ENCODE results near the gene EFEMP2. TPM values are rescaled to one million over a fixed set of nuclear protein-coding genes. Genes with fewer than 3 reads are reported as not detected.

EFEMP2 gene
- total RNA-seq, 1 experiment from 2014 or later = 2.8 TPM

DNA sequence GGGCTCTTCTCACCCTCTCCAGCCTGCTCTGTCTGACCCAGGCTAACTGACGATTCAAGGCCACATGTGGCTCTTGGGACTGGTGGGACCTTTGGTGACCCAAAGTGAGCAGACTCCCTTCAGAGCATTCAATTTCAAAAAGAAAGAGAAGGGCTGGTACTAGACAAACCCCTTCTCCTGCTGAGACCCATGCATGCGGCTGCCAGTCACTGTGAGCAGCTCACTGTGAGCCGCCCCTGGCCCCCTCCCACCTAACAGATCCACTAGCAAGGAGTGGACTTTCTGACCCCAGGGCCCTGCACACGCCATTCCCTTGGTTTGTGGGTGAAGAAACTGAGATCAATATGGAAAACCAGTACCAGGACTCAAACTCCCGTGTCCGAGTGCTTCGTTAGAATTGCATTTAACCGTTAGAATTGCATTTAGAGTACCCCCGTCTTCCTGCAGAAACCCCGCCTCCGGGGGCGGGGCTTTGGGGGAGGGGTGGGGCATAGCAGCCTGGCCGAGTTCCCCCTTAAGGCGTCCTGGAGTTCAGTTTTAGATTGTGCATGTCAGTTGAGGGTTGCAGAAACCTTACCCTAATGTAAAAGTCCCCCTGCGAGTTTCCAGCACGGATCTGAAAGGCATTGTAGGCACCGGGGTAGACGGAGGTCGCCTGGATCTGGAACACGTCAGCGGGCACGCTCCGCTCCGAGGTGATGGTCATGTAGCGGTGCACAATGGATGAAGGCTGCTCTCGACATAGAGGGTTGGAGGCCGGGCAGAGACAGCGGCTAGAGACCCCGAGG is 5.1 kb downstream of the EFEMP2 start:
- no peak for DNase-seq (ENCODE audit: extremely low read depth, low read depth)

DNA sequence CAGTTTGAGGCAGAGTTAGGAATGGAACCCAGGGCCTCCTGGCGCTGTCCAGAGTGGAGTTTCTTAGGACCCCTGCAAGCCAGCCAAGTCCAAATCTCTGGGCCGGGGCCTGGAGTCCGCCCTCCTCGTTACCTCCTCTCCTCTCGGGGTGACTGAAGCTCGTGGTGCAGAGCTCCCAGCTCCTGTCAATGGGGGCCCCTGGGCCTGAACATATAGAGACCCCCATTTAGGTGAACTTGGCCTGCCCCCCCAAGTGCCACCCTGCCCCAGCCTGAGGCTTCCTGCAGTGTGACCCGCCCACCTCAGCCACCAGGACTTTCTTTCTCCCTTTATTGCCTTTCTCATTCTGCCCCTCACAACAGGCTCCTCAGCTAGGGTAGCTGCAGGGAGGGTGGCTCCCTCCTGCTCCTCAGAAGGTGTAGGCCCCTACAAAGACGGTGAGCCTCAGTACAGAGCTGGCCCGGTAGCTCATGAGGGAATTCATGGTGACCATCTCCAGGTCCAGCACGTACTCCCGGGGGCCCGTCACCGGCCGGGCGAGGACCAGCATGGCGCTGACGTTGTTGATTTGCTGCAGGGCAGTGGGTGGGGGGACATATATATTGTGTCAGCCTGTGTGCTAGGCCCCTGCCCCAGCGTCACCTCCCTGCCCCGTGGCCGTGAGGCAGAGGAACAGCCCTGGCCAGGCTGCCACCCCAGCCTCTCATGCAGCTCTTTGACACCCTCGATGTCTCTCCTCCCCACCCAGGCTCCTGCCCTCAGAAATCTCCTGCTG is 5.9 kb downstream of the EFEMP2 start:
- no peak for DNase-seq (ENCODE audit: extremely low read depth, low read depth)

DNA sequence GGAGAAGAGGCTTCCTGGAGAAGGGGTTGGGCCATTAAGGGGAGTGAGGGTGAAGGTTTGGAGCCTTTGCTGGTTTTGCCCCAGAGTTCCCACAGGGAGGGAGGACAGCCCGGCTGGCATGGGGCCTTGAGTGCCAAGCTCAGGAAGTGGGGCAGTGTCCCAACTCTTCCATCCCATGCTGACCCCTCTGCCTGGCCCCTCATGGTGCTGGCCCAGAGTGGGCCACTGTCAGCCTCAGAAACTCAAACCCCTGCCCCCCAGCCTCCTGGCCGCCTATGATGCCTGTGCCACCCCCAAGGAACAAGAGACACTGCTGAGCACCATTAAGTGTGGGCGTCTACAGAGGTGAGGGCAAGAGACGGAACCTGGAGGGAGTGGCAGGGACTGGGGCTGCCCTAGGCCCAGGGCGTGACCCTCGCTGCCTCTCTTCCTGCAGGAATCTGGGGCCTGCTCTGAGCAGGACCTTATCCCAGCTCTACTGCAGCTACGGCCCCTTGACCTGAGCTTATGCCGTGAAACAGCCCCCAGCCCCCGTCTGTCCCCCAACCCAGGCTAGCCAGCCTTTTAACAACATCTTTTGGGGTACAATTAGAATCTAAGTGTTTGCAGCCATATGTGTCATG is 6.9 kb downstream of the EFEMP2 start:
- DNase-seq (ENCODE audit: extremely low read depth, low read depth) = no peak

DNA sequence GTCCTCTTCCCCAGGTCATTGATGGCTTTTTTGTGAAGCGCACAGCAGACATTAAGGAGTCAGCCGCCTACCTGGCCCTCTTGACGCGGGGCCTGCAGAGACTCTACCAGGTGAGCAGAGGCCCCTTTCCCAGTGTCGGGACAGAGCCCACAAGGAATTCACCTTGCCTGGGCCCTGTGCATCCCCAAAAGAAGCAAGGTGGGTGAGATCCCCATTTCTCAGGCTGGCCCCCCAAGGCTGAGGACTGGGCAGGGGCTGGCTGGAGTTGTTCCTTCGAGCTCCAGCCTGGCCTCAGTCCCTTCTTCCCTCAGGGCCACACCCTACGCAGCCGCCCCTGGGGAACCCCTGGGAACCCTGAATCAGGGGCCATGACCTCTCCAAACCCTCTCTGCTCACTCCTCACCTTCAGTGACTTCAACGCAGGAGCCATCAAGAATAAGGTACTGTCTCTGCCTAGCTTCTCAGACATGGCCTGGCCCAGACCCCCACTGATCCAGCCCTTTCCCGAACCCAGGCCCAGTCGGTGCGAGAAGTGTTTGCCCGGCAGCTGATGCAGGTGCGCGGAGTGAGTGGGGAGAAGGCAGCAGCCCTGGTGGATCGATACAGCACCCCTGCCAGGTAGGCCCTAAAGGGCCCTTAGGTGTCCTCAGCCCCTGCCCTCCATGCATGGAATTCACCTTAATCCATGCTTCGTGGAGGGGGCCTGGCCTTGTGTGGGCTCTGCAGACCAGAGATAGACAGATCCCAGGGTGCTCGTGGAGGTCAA is 7.7 kb downstream of the EFEMP2 start:
- DNase-seq (ENCODE audit: extremely low read depth, low read depth) = no peak

DNA sequence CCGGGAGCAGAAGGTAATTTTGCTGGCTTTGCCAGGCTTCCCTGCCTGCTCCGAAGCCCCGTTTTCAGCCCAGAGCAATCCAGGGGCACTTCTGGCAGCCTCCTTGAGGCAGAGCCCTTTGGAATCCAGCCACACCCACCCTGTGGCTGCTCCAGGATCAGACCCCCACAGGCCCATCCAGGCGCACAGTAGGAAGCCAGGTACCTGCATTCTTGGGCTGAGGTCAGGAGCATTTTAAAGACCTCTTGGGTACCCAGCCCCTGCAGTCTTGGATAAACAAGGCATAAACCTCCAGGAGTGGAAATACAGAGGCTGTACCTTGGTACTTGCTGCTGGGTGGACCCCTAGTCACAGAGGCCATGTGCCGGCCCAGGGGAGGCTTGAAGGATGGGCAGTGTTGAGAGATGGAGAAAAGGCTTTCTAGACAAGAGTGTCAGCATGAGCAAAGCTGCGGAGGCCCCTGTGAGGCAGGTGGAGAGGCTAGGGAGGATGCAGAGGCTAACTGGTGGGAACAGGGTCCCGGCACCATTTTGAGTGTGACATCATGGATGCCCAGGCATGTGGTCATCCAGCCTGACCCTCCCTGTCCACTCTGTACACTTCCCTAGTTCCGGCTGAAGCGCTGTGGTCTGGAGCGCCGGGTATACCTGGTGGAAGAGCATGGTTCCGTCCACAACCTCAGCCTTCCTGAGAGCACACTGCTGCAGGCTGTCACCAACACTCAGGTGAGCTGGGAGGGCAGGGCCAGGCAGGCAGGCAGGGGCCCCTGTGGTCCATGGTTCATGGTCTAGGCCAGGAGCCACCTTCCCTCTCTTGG is 8.5 kb downstream of the EFEMP2 start:
- DNase-seq (ENCODE audit: extremely low read depth, low read depth) = no peak

DNA sequence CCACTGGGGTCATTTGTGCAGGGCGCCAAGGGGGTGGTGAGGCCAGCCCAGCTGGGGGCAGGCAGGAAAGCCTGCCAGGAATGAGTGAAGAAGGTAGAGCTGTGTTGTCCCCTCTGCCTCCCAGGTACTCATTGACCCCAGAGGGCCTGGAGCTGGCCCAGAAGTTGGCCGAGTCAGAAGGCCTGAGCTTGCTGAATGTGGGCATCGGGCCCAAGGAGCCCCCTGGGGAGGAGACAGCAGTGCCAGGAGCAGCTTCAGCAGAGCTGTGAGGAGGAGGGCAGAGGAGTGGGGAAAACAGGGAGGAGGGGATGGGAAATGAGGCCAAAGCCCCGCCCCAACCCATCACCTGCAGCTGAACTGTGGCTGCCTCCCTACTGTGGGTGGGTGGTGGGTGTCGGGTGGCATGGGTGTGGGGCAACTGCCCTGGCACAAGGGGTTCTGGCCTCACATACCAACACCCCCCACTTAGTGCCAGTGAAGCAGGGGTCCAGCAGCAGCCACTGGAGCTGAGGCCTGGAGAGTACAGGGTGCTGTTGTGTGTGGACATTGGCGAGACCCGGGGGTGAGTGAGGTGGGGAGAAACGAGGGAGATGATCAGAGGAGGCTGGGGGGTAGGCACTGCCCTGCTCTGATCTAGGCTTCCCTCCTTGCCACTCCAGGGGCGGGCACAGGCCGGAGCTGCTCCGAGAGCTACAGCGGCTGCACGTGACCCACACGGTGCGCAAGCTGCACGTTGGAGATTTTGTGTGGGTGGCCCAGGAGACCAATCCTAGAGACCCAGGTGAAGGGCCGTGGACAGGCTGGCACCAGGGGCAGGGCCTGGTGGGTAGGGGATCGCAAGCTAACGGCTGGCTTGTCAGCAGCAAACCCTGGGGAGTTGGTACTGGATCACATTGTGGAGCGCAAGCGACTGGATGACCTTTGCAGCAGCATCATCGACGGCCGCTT is 9.4 kb downstream of the EFEMP2 start:
- no peak for DNase-seq (ENCODE audit: extremely low read depth, low read depth)

DNA sequence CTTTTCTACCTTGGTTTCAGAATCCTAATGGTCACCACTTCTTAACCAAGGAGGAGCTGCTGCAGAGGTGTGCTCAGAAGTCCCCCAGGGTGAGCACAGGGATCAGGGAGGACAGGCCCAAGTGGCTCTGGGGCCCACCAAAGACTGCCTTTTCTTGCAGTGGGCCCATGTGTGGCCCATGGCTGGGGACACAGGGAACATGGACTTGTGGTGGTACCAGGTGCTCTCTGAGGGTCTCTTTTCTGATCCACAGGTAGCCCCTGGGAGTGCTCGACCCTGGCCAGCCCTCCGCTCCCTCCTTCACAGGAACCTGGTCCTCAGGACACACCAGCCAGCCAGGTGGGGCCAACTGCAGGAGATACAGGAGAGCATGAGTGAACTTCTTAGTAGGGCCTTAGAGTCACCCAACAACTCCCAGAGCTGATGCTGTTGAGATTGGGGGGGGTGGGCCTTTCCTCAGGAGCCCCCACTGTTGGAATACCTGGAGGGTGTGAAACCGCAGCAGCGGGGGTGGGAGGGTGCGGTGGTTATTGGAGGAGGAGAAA is 10.3 kb downstream of the EFEMP2 start:
- DNase-seq (ENCODE audit: extremely low read depth, low read depth) = no peak

DNA sequence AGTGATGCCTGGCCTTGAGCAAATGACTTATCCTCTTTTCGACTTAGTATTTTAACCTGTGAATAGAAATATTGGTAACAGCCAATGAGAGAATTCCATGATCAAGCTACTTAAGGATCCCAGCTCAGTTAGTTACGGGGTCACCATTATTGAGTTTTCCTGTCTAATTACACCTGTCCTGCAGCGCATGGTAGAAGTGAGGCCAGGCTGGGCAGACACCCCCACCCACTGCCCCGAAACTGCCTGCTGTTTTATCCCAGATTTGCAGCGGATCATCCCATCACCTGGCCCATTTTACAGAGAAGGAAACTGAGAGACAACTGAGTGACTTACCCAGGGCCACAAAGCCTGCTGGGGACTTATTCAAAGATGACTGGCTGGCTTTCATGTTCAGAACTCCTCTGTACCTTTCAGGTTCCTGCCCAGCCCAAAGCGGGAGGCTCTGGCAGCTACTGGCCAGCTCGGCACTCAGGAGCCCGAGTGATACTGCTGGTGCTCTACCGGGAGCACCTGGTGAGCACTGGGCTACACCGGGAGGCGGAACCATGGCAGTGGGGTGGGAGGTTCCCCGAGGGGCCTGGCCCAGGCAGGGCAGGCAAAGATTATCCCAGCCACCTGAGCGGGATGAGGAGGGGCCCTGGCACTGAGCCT is 10.9 kb downstream of the EFEMP2 start:
- no peak for DNase-seq (ENCODE audit: extremely low read depth, low read depth)

DNA sequence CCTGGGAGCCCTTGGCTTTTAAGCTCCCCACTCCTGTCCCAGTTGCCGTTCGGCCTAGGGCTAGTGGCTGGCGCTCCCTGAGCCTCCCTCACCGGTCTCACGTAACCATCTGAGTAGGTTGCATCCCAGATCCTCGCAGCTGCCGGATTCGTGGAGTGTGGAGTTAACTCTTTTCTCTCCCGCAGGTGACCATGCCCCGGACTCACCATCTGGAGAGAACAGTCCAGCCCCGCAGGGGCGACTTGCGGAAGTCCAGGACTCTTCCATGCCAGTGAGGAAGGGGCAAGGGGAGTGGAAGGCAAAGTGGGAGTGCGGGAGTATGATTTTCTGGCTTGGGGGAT is 11.5 kb downstream of the EFEMP2 start:
- DNase-seq (ENCODE audit: extremely low read depth, low read depth) = no peak

DNA sequence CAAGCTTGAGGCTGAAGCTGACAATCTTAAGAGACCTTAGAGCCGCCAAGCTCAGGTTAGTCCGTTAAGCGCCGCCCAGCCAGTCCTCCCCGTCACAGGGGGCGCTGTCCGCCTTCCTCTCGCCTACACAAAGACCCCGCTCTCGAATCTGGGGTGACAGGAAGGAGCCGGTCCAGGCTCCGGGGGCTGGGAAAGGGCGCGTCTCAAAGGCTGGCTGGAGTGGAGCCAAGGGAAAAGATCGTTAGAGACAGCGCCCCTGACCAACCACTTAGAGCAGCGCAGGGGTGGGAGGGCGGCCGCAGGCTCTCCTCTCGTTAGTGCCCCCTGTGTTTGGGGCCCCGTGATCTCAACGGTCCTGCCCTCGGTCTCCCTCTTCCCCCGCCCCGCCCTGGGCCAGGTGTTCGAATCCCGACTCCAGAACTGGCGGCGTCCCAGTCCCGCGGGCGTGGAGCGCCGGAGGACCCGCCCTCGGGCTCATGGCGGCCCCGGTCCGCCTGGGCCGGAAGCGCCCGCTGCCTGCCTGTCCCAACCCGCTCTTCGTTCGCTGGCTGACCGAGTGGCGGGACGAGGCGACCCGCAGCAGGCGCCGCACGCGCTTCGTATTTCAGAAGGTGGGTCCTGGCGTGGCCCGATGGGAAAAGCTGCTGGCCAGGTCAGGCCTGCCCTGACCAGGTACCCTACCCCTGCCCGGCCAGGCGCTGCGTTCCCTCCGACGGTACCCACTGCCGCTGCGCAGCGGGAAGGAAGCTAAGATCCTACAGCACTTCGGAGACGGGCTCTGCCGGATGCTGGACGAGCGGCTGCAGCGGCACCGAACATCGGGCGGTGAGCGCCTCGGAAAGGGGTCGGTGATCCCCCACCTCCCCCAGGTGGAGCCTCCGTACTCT is 12.1 kb downstream of the EFEMP2 start, which contains the start of gene MUS81:
MUS81 (plus strand) TSS at position 156 of the 887 bp plus-strand sequence; CDS start at position 477, 321 bp downstream.
- peak; percentile 89 for DNase-seq (ENCODE audit: extremely low read depth, low read depth)

DNA sequence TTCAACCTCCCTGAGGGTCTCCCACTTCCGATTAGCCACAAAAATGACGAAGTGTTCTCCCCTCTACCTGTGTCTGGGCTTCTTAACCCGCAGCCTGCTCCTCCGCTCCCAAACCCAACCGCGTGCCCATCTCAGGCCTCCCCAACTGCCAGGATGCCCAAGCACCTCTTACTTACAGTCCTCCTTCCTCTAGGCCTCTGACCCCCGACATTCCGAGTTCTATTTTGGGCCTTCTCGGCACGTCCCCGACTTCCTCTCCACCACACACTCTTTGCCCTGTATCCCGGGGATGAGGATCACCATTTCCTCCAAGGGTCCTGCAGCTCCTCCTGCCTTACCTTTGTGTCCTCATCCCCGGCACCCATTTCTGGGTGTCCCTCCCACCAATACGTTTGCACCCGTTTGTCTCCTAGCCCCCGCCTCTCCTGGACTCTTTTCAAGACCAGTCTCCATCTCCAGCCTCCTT is 12.8 kb downstream of the EFEMP2 start:
- DNase-seq (ENCODE audit: extremely low read depth, low read depth) = no peak

DNA sequence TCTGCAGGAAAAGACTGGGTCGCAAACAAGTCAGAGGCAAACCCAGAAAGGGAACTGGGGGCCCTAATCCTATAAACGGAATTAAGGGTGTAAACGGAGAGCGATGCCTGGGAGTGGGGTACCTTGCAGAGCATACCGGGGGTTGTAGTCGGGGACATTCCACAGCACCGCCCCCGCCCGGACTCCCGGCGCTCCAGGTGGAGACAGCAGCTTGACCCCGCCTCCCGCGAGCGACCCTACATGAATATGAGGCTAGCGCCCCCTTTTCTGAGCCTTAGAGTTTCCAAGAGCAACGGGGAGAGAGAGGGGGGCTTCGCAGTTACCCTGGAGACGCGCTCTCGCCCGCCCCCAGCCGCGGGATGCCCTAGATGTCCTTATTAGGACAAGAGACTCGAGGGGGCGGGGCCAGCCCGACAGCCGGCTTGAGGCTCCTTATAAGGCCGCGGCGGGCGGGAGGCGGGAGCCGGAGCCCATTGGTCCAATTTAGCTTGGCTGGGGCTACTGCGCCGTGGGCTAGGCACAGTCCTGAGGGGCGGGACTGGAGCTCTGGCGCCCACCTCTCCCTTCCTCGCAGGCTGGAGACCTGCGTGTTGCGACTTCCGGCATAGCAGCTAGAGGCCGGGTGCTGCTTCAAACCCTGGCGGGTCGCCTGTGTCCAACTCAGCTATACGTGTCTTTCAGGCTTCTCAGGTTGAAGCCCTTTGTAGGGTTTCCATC is 13.3 kb downstream of the EFEMP2 start:
- peak; percentile 88 for DNase-seq (ENCODE audit: extremely low read depth, low read depth)

DNA sequence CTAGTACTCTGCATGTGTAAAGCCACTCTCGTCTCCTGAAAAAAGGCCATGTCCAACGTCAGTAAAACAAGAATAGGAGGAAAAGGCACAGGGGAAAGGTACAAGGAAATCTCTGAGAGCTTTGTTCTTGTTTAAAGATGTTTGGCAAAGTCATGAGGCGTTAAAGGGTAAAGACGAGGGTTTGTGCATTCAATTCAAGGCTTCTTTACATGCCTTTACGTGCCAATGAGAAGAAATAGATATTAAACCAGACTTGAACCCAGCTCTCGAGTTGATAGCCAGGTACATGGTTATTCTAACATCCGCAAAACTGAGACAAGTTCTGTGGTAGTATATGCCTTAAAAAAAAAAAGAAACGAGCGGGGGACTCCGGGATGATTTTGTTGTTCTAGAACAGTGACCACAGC is 13.9 kb downstream of the EFEMP2 start:
- no peak for DNase-seq (ENCODE audit: extremely low read depth, low read depth)

DNA sequence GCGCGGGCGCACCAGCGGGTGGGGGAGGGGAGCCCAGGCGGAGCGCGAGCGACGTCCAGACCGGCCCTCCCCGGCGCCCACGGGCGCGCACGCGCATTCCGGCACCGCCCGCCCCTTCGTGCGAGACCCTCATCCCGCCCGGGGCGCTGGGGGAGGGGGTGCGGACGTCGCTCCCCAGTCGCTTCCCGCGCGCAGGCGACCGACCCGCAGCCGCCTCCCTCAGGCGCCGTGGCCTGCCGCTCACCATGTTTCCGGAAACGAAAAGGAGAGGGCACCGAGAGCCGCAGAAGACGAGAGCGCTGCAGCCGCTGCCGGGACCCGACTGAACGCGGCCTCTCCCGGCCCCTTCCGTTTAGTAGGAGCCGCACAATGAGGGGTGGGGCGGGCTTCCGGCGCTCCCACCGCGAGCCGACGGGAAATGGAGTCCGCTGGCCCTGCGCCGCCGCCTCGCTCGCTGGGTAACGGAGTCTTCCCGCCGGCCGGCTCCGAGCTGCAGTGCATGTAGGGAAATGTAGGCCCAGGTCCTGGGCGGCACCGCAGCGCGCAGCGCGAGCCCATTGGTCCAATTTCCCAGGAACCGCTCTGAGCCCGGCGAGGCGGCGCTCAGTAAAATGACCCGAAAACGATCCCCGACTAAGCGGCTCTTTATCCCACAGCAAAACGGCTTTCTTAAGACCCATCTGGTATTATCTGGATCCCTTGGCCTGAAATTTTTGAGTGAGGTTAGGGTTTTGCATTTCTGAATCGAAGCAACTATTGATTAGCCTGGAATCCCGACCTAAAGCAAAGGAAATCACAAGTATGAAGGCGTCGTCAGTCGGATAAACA is 14.5 kb downstream of the EFEMP2 start, which contains the start of gene CFL1:
CFL1 (minus strand) TSS at position 328 of the 828 bp plus-strand sequence; CDS start at position 247, 81 bp downstream.
- DNase-seq (ENCODE audit: extremely low read depth, low read depth) = peak; percentile 93

DNA sequence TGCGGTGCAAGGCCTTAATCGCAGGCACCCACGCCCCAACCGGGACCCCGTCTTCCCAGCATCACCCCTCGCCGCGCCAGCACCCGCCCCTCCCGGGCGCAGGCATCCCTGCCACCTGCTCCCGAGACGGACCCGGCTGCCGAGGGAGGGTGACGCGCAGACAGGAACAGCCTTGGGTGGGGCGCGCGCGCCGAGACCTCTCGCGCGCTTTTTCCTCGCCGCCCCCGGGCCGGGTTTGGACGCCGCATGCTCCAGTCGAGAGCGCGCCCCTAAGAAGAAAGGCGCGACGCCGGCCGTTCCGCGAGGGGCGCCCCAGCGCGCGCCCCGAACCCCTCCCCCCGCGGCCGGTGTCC is 15.1 kb downstream of the EFEMP2 start:
- DNase-seq (ENCODE audit: extremely low read depth, low read depth) = no peak
